Fibroblast of villous mesenchyme (primary cell): ENCODE measurements around the gene INO80. TPM values are rescaled to one million over a fixed set of nuclear protein-coding genes. Genes with fewer than 3 reads are reported as not detected.

Source experiments
- DNase-seq: peaks from one replicate; pipeline ENCODE4 v3.0.0-alpha.2; 2010; ENCODE audit warnings: low read depth
- H3K4me3 ChIP-seq: 2 replicates; pipeline ENCODE4 v1.5.1; 2011; ENCODE audit warnings: low read depth, mild to moderate bottlenecking, low read length
- CTCF ChIP-seq: IDR thresholded peaks from 2 replicates; pipeline ENCODE4 v1.5.1; 2012; ENCODE audit warnings: low read depth, mild to moderate bottlenecking, low read length; ENCODE audit not compliant: insufficient read depth
- total RNA-seq: library from RNA; depleted of rRNA; stranded (reverse); fragments of >200 nt; gene quantifications from 2 replicates; pipeline ENCODE4 v1.2.3, GENCODE V29; 2012

The INO80 gene
- total RNA-seq, 1 donor = 29.8 TPM

- no peak for DNase-seq
- no peak for TF ChIP-seq CTCF
- H3K4me3 ChIP-seq = no peak overlapping the region
Measured at GRCh38 chr15:41128174-41128902, 12.3 kb upstream of the INO80 start.

- no peak overlapping the region for H3K4me3 ChIP-seq
- no peak for DNase-seq
- TF ChIP-seq CTCF = no peak
Measured at GRCh38 chr15:41125931-41126642, 10.0 kb upstream of the INO80 start.

GRCh38 chr15:41125063-41125669 lies 9.1 kb upstream of the INO80 start:
- DNase-seq = no peak
- TF ChIP-seq CTCF = no peak
- H3K4me3 ChIP-seq = no peak overlapping the region

GRCh38 chr15:41124058-41124457 lies 8.0 kb upstream of the INO80 start:
- TF ChIP-seq CTCF = no peak
- no peak overlapping the region for H3K4me3 ChIP-seq
- no peak for DNase-seq

GRCh38 chr15:41122849-41123248 lies 6.8 kb upstream of the INO80 start:
- no peak for DNase-seq
- no peak for TF ChIP-seq CTCF
- no peak overlapping the region for H3K4me3 ChIP-seq

GRCh38 chr15:41121951-41122350 lies 5.9 kb upstream of the INO80 start:
- no peak for TF ChIP-seq CTCF
- no peak overlapping the region for H3K4me3 ChIP-seq

GRCh38 chr15:41116962-41117252 lies 827 bp upstream of the INO80 start:
- H3K4me3 ChIP-seq = peak overlapping the region; percentile 98
- no peak for TF ChIP-seq CTCF
- no peak for DNase-seq

More at GRCh38 chr15:41121951-41122350, 5.9 kb upstream of the INO80 start:
- no peak for DNase-seq
